ENCODE results near the gene PTS. TPM values are rescaled to one million over a fixed set of nuclear protein-coding genes. Genes with fewer than 3 reads are reported as not detected.
A peak's percentile ranks its signal among the peaks of the same experiment; 100 is the strongest.

Gene PTS
- polyA plus RNA-seq, 2 of the 4 experiments (the other 2 are of a cell fraction) = 33.9 to 48.5 TPM

DNA sequence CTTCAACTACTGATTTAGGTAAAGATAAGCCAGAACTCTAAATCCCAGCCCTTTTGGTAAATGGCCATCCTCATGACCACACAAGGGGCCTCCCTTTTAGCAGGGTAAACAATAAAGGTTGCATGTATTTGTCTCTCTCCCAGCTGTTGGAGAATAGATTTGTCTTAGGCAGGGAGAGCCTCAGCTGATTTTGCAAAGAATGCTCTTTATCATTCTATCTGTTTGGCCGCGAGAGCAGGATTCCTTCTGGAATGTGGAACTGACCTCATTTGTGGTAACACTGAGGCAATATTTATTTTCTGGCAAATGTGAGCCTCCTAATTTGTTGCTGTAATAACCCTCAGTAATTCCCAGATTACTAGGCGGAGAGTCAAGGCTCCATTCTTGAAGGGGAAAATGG, 15.3 kb downstream of the PTS start (continued):
- TF ChIP-seq, protein P1, sequence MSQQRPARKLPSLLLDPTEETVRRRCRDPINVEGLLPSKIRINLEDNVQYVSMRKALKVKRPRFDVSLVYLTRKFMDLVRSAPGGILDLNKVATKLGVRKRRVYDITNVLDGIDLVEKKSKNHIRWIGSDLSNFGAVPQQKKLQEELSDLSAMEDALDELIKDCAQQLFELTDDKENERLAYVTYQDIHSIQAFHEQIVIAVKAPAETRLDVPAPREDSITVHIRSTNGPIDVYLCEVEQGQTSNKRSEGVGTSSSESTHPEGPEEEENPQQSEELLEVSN (IDR thresholded peaks at IDR 0.05; ENCODE audit: borderline replicate concordance, low read depth) = no peak
- no peak for TF ChIP-seq NPAS2 (CRISPR knock-in tag; IDR thresholded peaks at IDR 0.05; ENCODE audit: borderline replicate concordance)
- no peak for TF ChIP-seq ZFP36 (IDR thresholded peaks at IDR 0.05; ENCODE audit: borderline replicate concordance, partially characterized antibody)
- no peak for TF ChIP-seq NFE2L2 (conservative IDR thresholded peaks at IDR 0.05; ENCODE audit: low read length)
- no peak for TF ChIP-seq FOSL2 (IDR thresholded peaks at IDR 0.05)
- no peak for TF ChIP-seq FOSL2 (CRISPR knock-in tag; IDR thresholded peaks at IDR 0.05)
- no peak for TF ChIP-seq SMC3 (IDR thresholded peaks at IDR 0.05)

DNA sequence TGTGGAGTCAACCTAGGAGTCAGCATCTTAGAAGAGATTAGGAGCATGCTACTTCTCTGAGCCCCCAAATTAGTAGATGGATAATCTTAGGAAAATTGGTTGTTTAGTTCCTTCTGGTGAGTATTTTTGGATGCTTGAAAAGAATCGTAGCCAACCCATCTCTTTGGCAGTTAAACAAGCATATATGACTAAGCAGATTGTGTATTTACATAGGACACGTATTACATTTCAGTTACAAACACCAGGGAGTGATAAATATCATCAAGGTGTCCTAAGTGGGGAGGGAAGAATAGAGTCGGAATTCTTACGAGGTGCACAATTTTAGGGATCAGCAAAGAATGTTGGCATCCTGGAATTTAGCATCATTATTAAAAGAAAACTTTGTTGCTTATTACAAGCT, 21.0 kb downstream of the PTS start:
- peak overlapping the region; percentile 34; the same call in 2 of the 3 replicates for H3K4me2 ChIP-seq
- ATAC-seq = no peak; a peak in 1 of 6 replicates
- H3K4me1 ChIP-seq = peaks cover 7% of the 10 kb centered on the region; the same call in 2 of the 3 replicates
- no peak overlapping the region for H3K27ac ChIP-seq
- ChIA-PET CTCF (interaction anchor here (0.6 kb wide), 1 partner anchor 32 kb away, joined by 4 read pairs; no protein-coding TSS in a partner anchor), POLR2A (interaction anchor here (0.7 kb wide), 1 partner anchor 191 kb away, joined by 3 read pairs; no protein-coding TSS in a partner anchor)
- FAIRE-seq = no peak
- H3K9me3 ChIP-seq = peaks cover 9% of the 10 kb centered on the region; the same call in 2 of the 3 replicates
- TF ChIP-seq RNF2 (IDR thresholded peaks at IDR 0.05; ENCODE audit: borderline replicate concordance, low read depth) = no peak
- peak; percentile 36 for TF ChIP-seq MAFK (IDR thresholded peaks at IDR 0.05; ENCODE audit: partially characterized antibody)
- DNase-seq (ENCODE audit: low read depth in 1 of 2, low spot score in 1 of 2) = no peak
- H3K4me3 ChIP-seq = no peak overlapping the region
- WGBS (ENCODE audit: missing lambda C conversion rate) = 4% methylated on average over 4 of the region's 4 CpGs

DNA sequence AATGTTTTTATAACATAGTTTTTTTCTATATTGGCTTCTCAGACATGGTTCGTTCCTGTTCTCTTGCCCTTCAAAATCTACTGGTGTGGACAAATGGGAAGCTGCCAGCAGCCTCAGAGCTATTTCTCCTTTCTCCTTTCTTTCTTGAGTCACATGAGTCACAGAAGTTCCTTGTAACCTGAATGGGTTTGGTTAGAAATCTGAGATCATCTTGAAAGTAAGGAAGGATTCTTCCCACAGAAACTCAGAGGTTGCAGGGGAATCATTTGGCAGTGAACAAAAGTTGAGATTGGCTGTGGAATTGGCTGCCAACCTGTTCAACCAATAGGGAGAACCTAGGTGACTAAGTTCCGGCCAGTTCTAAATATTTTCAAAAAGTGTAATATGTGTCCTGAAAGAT, 22.0 kb downstream of the PTS start:
- ChIA-PET POLR2A (no interaction called here), CTCF (interaction anchor here (1.1 to 1.8 kb wide), 3 partner anchors 16 to 32 kb away, joined by 3 to 4 read pairs (median 3); no protein-coding TSS in a partner anchor)
- H3K27ac ChIP-seq = no peak overlapping the region
- 92% methylated on average over 2 of the region's 2 CpGs for WGBS (ENCODE audit: missing lambda C conversion rate)
- TF ChIP-seq RAD21 (conservative IDR thresholded peaks at IDR 0.05 in 1 of 2, IDR thresholded peaks at IDR 0.05 in 1 of 2) = no peak
- no peak for TF ChIP-seq MYC (IDR thresholded peaks at IDR 0.05; ENCODE audit: borderline replicate concordance, low read length)
- TF ChIP-seq JUNB (IDR thresholded peaks at IDR 0.05) = no peak
- TF ChIP-seq RCOR1 (IDR thresholded peaks at IDR 0.05; ENCODE audit: low read depth, low read length) = no peak
- TF ChIP-seq HOXB5 (CRISPR knock-in tag; IDR thresholded peaks at IDR 0.05) = no peak
- no peak for TF ChIP-seq KDM5A (IDR thresholded peaks at IDR 0.05)
- no peak for TF ChIP-seq FOSL2 (IDR thresholded peaks at IDR 0.05)
- TF ChIP-seq FOSL2 (CRISPR knock-in tag; IDR thresholded peaks at IDR 0.05) = no peak
- no peak for TF ChIP-seq CTCF (IDR thresholded peaks at IDR 0.05)
- no peak for TF ChIP-seq ELK1 (IDR thresholded peaks at IDR 0.05; ENCODE audit: low read depth, low read length)
- no peak for TF ChIP-seq MAFK (IDR thresholded peaks at IDR 0.05; ENCODE audit: partially characterized antibody)
- no peak for TF ChIP-seq FOSB (CRISPR knock-in tag; IDR thresholded peaks at IDR 0.05)
- H3K4me3 ChIP-seq = no peak overlapping the region
- ATAC-seq (no peak), FAIRE-seq (no peak), DNase-seq (ENCODE audit: low read depth in 1 of 2, low spot score in 1 of 2) (no peak)
- H3K4me2 ChIP-seq = no peak overlapping the region
- peaks cover 7% of the 10 kb centered on the region; the same call in 2 of the 3 replicates for H3K9me3 ChIP-seq
- peaks cover 7% of the 10 kb centered on the region; the same call in 2 of the 3 replicates for H3K4me1 ChIP-seq

Data from A549 (cell line).